ENCODE measurements around the gene CSNK1G1. TPM values are rescaled to one million over a fixed set of nuclear protein-coding genes. Genes with fewer than 3 reads are reported as not detected.

CSNK1G1 gene
- polyA plus RNA-seq, 4 donors, result 2.5 to 12.3 (median 4.0) TPM

- no peaks in the 10 kb centered on the region for H3K4me1 ChIP-seq (ENCODE audit: control insufficient read depth in 3 of 3, insufficient read depth in 2 of 3, low read depth in 1 of 3, low read length in 2 of 3)
- no peaks in the 10 kb centered on the region for H3K27me3 ChIP-seq (ENCODE audit: control insufficient read depth in 3 of 3, insufficient read depth in 3 of 3, low read length in 3 of 3)
- no peak overlapping the region for H3K4me3 ChIP-seq (ENCODE audit: low read depth in 1 of 3, low read length in 3 of 3)
- FAIRE-seq (no peak), DNase-seq (no peak)
- no peaks in the 10 kb centered on the region for H3K9me3 ChIP-seq (ENCODE audit: control insufficient read depth in 2 of 2, insufficient read depth in 1 of 2, low read depth in 1 of 2, low read length in 1 of 2)
- WGBS, 3 donors, result 93 to 97% (median 95%) methylated on average over 7 of the region's 7 CpGs
- H3K27ac ChIP-seq (ENCODE audit: low read depth in 1 of 3, low read length in 2 of 3), result no peak overlapping the region
- peaks cover 25 to 66% (median 40%) of the 10 kb centered on the region in 3 donors for H3K36me3 ChIP-seq (ENCODE audit: control insufficient read depth in 3 of 3, insufficient read depth in 2 of 3, low read depth in 1 of 3, low read length in 3 of 3)
These were observed 219.6 kb downstream of the CSNK1G1 start for GRCh38 chr15:64136347-64136746.

- DNase-seq, result no peak
- H3K27ac ChIP-seq (ENCODE audit: low read depth in 1 of 3, low read length in 2 of 3), result no peak overlapping the region
- FAIRE-seq, result no peak
- no peak overlapping the region for H3K4me3 ChIP-seq (ENCODE audit: low read depth in 1 of 3, low read length in 3 of 3)
- no peaks in the 10 kb centered on the region for H3K27me3 ChIP-seq (ENCODE audit: control insufficient read depth in 3 of 3, insufficient read depth in 3 of 3, low read length in 3 of 3)
- peaks cover 33 to 77% (median 47%) of the 10 kb centered on the region in 3 donors for H3K36me3 ChIP-seq (ENCODE audit: control insufficient read depth in 3 of 3, insufficient read depth in 2 of 3, low read depth in 1 of 3, low read length in 3 of 3)
- WGBS, 3 donors, result 83 to 90% (median 83%) methylated on average over 9 of the region's 9 CpGs
- no peaks in the 10 kb centered on the region for H3K9me3 ChIP-seq (ENCODE audit: control insufficient read depth in 2 of 2, insufficient read depth in 1 of 2, low read depth in 1 of 2, low read length in 1 of 2)
- no peaks in the 10 kb centered on the region for H3K4me1 ChIP-seq (ENCODE audit: control insufficient read depth in 3 of 3, insufficient read depth in 2 of 3, low read depth in 1 of 3, low read length in 2 of 3)
These were observed 221.6 kb downstream of the CSNK1G1 start for GRCh38 chr15:64134345-64134829.

- 94 to 97% (median 95%) methylated on average over 10 of the region's 10 CpGs for WGBS, 3 donors
- Histone ChIP-seq H3K9me3 (ENCODE audit: control insufficient read depth in 2 of 2, insufficient read depth in 1 of 2, low read depth in 1 of 2, low read length in 1 of 2) (no peaks in the 10 kb centered on the region), H3K4me3 (ENCODE audit: low read depth in 1 of 3, low read length in 3 of 3) (no peak overlapping the region), H3K27me3 (ENCODE audit: control insufficient read depth in 3 of 3, insufficient read depth in 3 of 3, low read length in 3 of 3) (no peaks in the 10 kb centered on the region), H3K36me3 (ENCODE audit: control insufficient read depth in 3 of 3, insufficient read depth in 2 of 3, low read depth in 1 of 3, low read length in 3 of 3) (peaks cover 33 to 80% (median 49%) of the 10 kb centered on the region in 3 donors), H3K4me1 (ENCODE audit: control insufficient read depth in 3 of 3, insufficient read depth in 2 of 3, low read depth in 1 of 3, low read length in 2 of 3) (no peaks in the 10 kb centered on the region), H3K27ac (ENCODE audit: low read depth in 1 of 3, low read length in 2 of 3) (no peak overlapping the region)
- DNase-seq (no peak), FAIRE-seq (no peak)
These were observed 222.2 kb downstream of the CSNK1G1 start for GRCh38 chr15:64133623-64134344.

GRCh38 chr15:64132217-64132616, 223.8 kb downstream of the CSNK1G1 start:
- DNase-seq (no peak), FAIRE-seq (no peak)
- Histone ChIP-seq H3K4me1 (ENCODE audit: control insufficient read depth in 3 of 3, insufficient read depth in 2 of 3, low read depth in 1 of 3, low read length in 2 of 3) (no peaks in the 10 kb centered on the region), H3K27ac (ENCODE audit: low read depth in 1 of 3, low read length in 2 of 3) (no peak overlapping the region), H3K27me3 (ENCODE audit: control insufficient read depth in 3 of 3, insufficient read depth in 3 of 3, low read length in 3 of 3) (no peaks in the 10 kb centered on the region), H3K4me3 (ENCODE audit: low read depth in 1 of 3, low read length in 3 of 3) (no peak overlapping the region), H3K9me3 (ENCODE audit: control insufficient read depth in 2 of 2, insufficient read depth in 1 of 2, low read depth in 1 of 2, low read length in 1 of 2) (no peaks in the 10 kb centered on the region), H3K36me3 (ENCODE audit: control insufficient read depth in 3 of 3, insufficient read depth in 2 of 3, low read depth in 1 of 3, low read length in 3 of 3) (peaks cover 31 to 73% (median 51%) of the 10 kb centered on the region in 3 donors)
- WGBS, 3 donors, result 95 to 96% (median 95%) methylated on average over 4 of the region's 4 CpGs

GRCh38 chr15:64131547-64131946, 224.4 kb downstream of the CSNK1G1 start:
- Histone ChIP-seq H3K36me3 (ENCODE audit: control insufficient read depth in 3 of 3, insufficient read depth in 2 of 3, low read depth in 1 of 3, low read length in 3 of 3) (peaks cover 31 to 66% (median 51%) of the 10 kb centered on the region in 3 donors), H3K9me3 (ENCODE audit: control insufficient read depth in 2 of 2, insufficient read depth in 1 of 2, low read depth in 1 of 2, low read length in 1 of 2) (no peaks in the 10 kb centered on the region), H3K27me3 (ENCODE audit: control insufficient read depth in 3 of 3, insufficient read depth in 3 of 3, low read length in 3 of 3) (no peaks in the 10 kb centered on the region), H3K27ac (ENCODE audit: low read depth in 1 of 3, low read length in 2 of 3) (no peak overlapping the region), H3K4me1 (ENCODE audit: control insufficient read depth in 3 of 3, insufficient read depth in 2 of 3, low read depth in 1 of 3, low read length in 2 of 3) (no peaks in the 10 kb centered on the region), H3K4me3 (ENCODE audit: low read depth in 1 of 3, low read length in 3 of 3) (no peak overlapping the region)
- FAIRE-seq (no peak), DNase-seq (no peak)
- WGBS, 3 donors, result 94 to 96% (median 94%) methylated on average over 7 of the region's 7 CpGs

GRCh38 chr15:64130159-64130558, 225.8 kb downstream of the CSNK1G1 start:
- Histone ChIP-seq H3K27me3 (ENCODE audit: control insufficient read depth in 3 of 3, insufficient read depth in 3 of 3, low read length in 3 of 3) (no peaks in the 10 kb centered on the region), H3K27ac (ENCODE audit: low read depth in 1 of 3, low read length in 2 of 3) (no peak overlapping the region), H3K36me3 (ENCODE audit: control insufficient read depth in 3 of 3, insufficient read depth in 2 of 3, low read depth in 1 of 3, low read length in 3 of 3) (peaks cover 31 to 60% (median 51%) of the 10 kb centered on the region in 3 donors), H3K9me3 (ENCODE audit: control insufficient read depth in 2 of 2, insufficient read depth in 1 of 2, low read depth in 1 of 2, low read length in 1 of 2) (no peaks in the 10 kb centered on the region), H3K4me3 (ENCODE audit: low read depth in 1 of 3, low read length in 3 of 3) (no peak overlapping the region), H3K4me1 (ENCODE audit: control insufficient read depth in 3 of 3, insufficient read depth in 2 of 3, low read depth in 1 of 3, low read length in 2 of 3) (no peaks in the 10 kb centered on the region)
- WGBS, 3 donors, result 95 to 99% (median 97%) methylated on average over 3 of the region's 3 CpGs
- FAIRE-seq (no peak), DNase-seq (no peak)

GRCh38 chr15:64127521-64128270, 228.3 kb downstream of the CSNK1G1 start:
- H3K27me3 ChIP-seq (ENCODE audit: control insufficient read depth in 3 of 3, insufficient read depth in 3 of 3, low read length in 3 of 3), result no peaks in the 10 kb centered on the region
- H3K4me3 ChIP-seq (ENCODE audit: low read depth in 1 of 3, low read length in 3 of 3), result no peak overlapping the region
- 88 to 92% (median 89%) methylated on average over 6 of the region's 6 CpGs for WGBS, 3 donors
- H3K4me1 ChIP-seq (ENCODE audit: control insufficient read depth in 3 of 3, insufficient read depth in 2 of 3, low read depth in 1 of 3, low read length in 2 of 3), result no peaks in the 10 kb centered on the region
- DNase-seq (no peak), FAIRE-seq (no peak)
- no peak overlapping the region for H3K27ac ChIP-seq (ENCODE audit: low read depth in 1 of 3, low read length in 2 of 3)
- H3K36me3 ChIP-seq (ENCODE audit: control insufficient read depth in 3 of 3, insufficient read depth in 2 of 3, low read depth in 1 of 3, low read length in 3 of 3), result peaks cover 19 to 45% (median 44%) of the 10 kb centered on the region in 3 donors
- H3K9me3 ChIP-seq (ENCODE audit: control insufficient read depth in 2 of 2, insufficient read depth in 1 of 2, low read depth in 1 of 2, low read length in 1 of 2), result no peaks in the 10 kb centered on the region

GRCh38 chr15:64125978-64126377, 230.0 kb downstream of the CSNK1G1 start:
- H3K4me1 ChIP-seq (ENCODE audit: control insufficient read depth in 3 of 3, insufficient read depth in 2 of 3, low read depth in 1 of 3, low read length in 2 of 3), result no peaks in the 10 kb centered on the region
- FAIRE-seq (no peak), DNase-seq (no peak)
- H3K9me3 ChIP-seq (ENCODE audit: control insufficient read depth in 2 of 2, insufficient read depth in 1 of 2, low read depth in 1 of 2, low read length in 1 of 2), result no peaks in the 10 kb centered on the region
- no peak overlapping the region for H3K27ac ChIP-seq (ENCODE audit: low read depth in 1 of 3, low read length in 2 of 3)
- H3K36me3 ChIP-seq (ENCODE audit: control insufficient read depth in 3 of 3, insufficient read depth in 2 of 3, low read depth in 1 of 3, low read length in 3 of 3), result peaks cover 9 to 39% (median 37%) of the 10 kb centered on the region in 3 donors
- H3K4me3 ChIP-seq (ENCODE audit: low read depth in 1 of 3, low read length in 3 of 3), result no peak overlapping the region
- WGBS, 3 donors, result 84 to 88% (median 87%) methylated on average over 3 of the region's 3 CpGs
- no peaks in the 10 kb centered on the region for H3K27me3 ChIP-seq (ENCODE audit: control insufficient read depth in 3 of 3, insufficient read depth in 3 of 3, low read length in 3 of 3)

All from small intestine (tissue), 7 donors.